Liver (tissue), 9 donors: ENCODE results near the gene DUOXA2. TPM values are rescaled to one million over a fixed set of nuclear protein-coding genes. Genes with fewer than 3 reads are reported as not detected.

Source experiments
- DNase-seq: peaks from one replicate; pipeline ENCODE4 v3.0.0-alpha.2; 2017; ENCODE audit warnings: low spot score
- H3K27ac ChIP-seq, 2 donors: one replicate each; pipeline ENCODE4 v1.7.0; 2013; ENCODE audit warnings: inconsistent platforms in 2 of 2, low read length in 2 of 2, control low read depth in 1 of 2, low read depth in 1 of 2, mild to moderate bottlenecking in 1 of 2
- H3K27me3 ChIP-seq, 4 donors: one replicate each; pipeline versions ENCODE4 v1.6.1 to v1.7.0; 2013; ENCODE audit warnings: low read length in 3 of 4, inconsistent platforms in 1 of 4, mild to moderate bottlenecking in 1 of 4, moderate library complexity in 1 of 4; ENCODE audit not compliant: control insufficient read depth in 4 of 4, insufficient read depth in 4 of 4
- H3K36me3 ChIP-seq, 4 donors: one replicate each; pipeline versions ENCODE4 v1.6.1 to v1.7.0; 2013; ENCODE audit warnings: low read length in 3 of 4, mild to moderate bottlenecking in 3 of 4, low read depth in 1 of 4, moderate library complexity in 1 of 4; ENCODE audit not compliant: control insufficient read depth in 4 of 4, insufficient read depth in 3 of 4
- H3K4me1 ChIP-seq, 4 donors: one replicate each; pipeline versions ENCODE4 v1.6.1 to v1.7.0; 2013; ENCODE audit warnings: low read length in 3 of 4, mild to moderate bottlenecking in 3 of 4, moderate library complexity in 1 of 4; ENCODE audit not compliant: control insufficient read depth in 4 of 4, insufficient read depth in 4 of 4
- H3K4me3 ChIP-seq, 3 donors: one replicate each; pipeline versions ENCODE4 v1.6.1 to v1.7.0; 2013; ENCODE audit warnings: low read length in 3 of 3, control low read depth in 1 of 3, low read depth in 1 of 3, mild to moderate bottlenecking in 1 of 3
- H3K9ac ChIP-seq, 2 donors: one replicate each; pipeline ENCODE4 v1.7.0; 2013; ENCODE audit warnings: low read length in 2 of 2, mild to moderate bottlenecking in 2 of 2, moderate library complexity in 2 of 2, control low read depth in 1 of 2, low read depth in 1 of 2
- H3K9me3 ChIP-seq, 4 donors: one replicate each; pipeline versions ENCODE4 v1.6.1 to v1.7.0; 2013; ENCODE audit warnings: low read length in 3 of 4; ENCODE audit not compliant: control insufficient read depth in 4 of 4
- CTCF ChIP-seq: fragments of 150-350 bp; IDR thresholded peaks from 2 replicates; pipeline ENCODE4 v1.5.1; 2017; ENCODE audit warnings: improper control_type of control experiment, low read depth, low read length; ENCODE audit not compliant: missing input control
- EGR1 ChIP-seq, 2 donors: IDR thresholded peaks; 2 replicates each; pipeline ENCODE4 v1.6.1; 2016 to 2018; ENCODE audit warnings: antibody characterized with exemption in 2 of 2, low read depth in 2 of 2
- FOXA1 ChIP-seq: IDR thresholded peaks from 2 replicates; pipeline ENCODE4 v1.6.1; 2016; ENCODE audit warnings: antibody characterized with exemption
- FOXA2 ChIP-seq: IDR thresholded peaks from 2 replicates; pipeline ENCODE4 v1.6.1; 2016; ENCODE audit warnings: antibody characterized with exemption
- GABPA ChIP-seq, 2 donors: IDR thresholded peaks in 1 of 2; conservative IDR thresholded peaks in 1 of 2; 2 replicates each; pipeline ENCODE4 v1.6.1; 2016; ENCODE audit warnings: antibody characterized with exemption in 2 of 2, mild to moderate bottlenecking in 1 of 2, moderate library complexity in 1 of 2
- HNF4A ChIP-seq, 2 donors: conservative IDR thresholded peaks; 2 replicates each; pipeline ENCODE4 v1.6.1; 2016; ENCODE audit warnings: antibody characterized with exemption in 2 of 2, mild to moderate bottlenecking in 2 of 2
- HNF4G ChIP-seq: IDR thresholded peaks from 2 replicates; pipeline ENCODE4 v1.6.1; 2016; ENCODE audit warnings: antibody characterized with exemption
- JUND ChIP-seq, 2 donors: IDR thresholded peaks; 2 replicates each; pipeline ENCODE4 v1.6.1; 2016; ENCODE audit warnings: antibody characterized with exemption in 2 of 2
- MAX ChIP-seq: IDR thresholded peaks from 2 replicates; pipeline ENCODE4 v1.6.1; 2016; ENCODE audit warnings: antibody characterized with exemption
- NR2F2 ChIP-seq: IDR thresholded peaks from 2 replicates; pipeline ENCODE4 v1.6.1; 2016; ENCODE audit warnings: antibody characterized with exemption
- RAD21 ChIP-seq, 2 donors: IDR thresholded peaks; 2 replicates each; pipeline ENCODE4 v1.6.1; 2016; ENCODE audit warnings: antibody characterized with exemption in 2 of 2, mild to moderate bottlenecking in 2 of 2
- RXRA ChIP-seq, 2 donors: IDR thresholded peaks; 2 replicates each; pipeline ENCODE4 v1.6.1; 2017 to 2018; ENCODE audit warnings: antibody characterized with exemption in 2 of 2, mild to moderate bottlenecking in 1 of 2
- SP1 ChIP-seq: IDR thresholded peaks from 2 replicates; pipeline ENCODE4 v1.6.1; 2018; ENCODE audit warnings: antibody characterized with exemption, mild to moderate bottlenecking
- TAF1 ChIP-seq: conservative IDR thresholded peaks from 2 replicates; pipeline ENCODE4 v1.6.1; 2016; ENCODE audit warnings: antibody characterized with exemption, mild to moderate bottlenecking
- YY1 ChIP-seq: IDR thresholded peaks from 2 replicates; pipeline ENCODE4 v1.6.1; 2016; ENCODE audit warnings: antibody characterized with exemption, mild to moderate bottlenecking
- ZBTB33 ChIP-seq: IDR thresholded peaks from 2 replicates; pipeline ENCODE4 v1.6.1; 2016; ENCODE audit warnings: antibody characterized with exemption
- WGBS: extraction: QIAGEN DNeasy Blood & Tissue Kit; methylation state at CpG from one replicate; pipeline ENCODE4 v1.1.7; 2013; 5-methylcytosine and 5-hydroxymethylcytosine counted together
- polyA plus RNA-seq, 2 donors: library from polyadenylated mRNA; stranded (reverse) in 1 of 2; unstranded in 1 of 2; fragments of 200-250 nt in 1 of 2; fragments of >200 nt in 1 of 2; fragmentation: Nextera tagmentation in 1 of 2; extraction: Ambion mirVana in 1 of 2; gene quantifications; one replicate each; pipeline versions ENCODE4 v1.2.1 to v1.2.3, GENCODE V29; 2013 to 2015
- total RNA-seq, 2 donors: library from RNA; depleted of rRNA; stranded (reverse); fragments of >200 nt; gene quantifications; one replicate each; pipeline ENCODE4 v1.2.3, GENCODE V29; 2014
- TF ChIP-seq, protein P1 (sequence below): IDR thresholded peaks from 2 replicates; pipeline ENCODE4 v1.6.1; 2016; ENCODE audit warnings: antibody characterized with exemption, mild to moderate bottlenecking
- TF ChIP-seq, protein P2 (sequence below): IDR thresholded peaks from 2 replicates; pipeline ENCODE4 v1.6.1; 2016; ENCODE audit warnings: antibody characterized with exemption
- donor health status: healthy.
- donor health status: healthy.
- donor health status: healthy.
- donor health status: healthy.
- donor health status: healthy.

Gene DUOXA2
- total and polyA plus RNA-seq, 4 donors = 0.07 TPM; not detected in 3

GRCh38 chr15:45150481-45150880, 36.4 kb downstream of the DUOXA2 start:
- 88% methylated on average over 6 of the region's 6 CpGs for WGBS

More at GRCh38 chr15:45150481-45150880, 36.4 kb downstream of the DUOXA2 start:
- no peak overlapping the region for H3K9ac ChIP-seq
- no peaks in the 10 kb centered on the region for H3K36me3 ChIP-seq
- no peak overlapping the region for H3K4me3 ChIP-seq
- no peaks in the 10 kb centered on the region for H3K9me3 ChIP-seq
- no peaks in the 10 kb centered on the region for H3K27me3 ChIP-seq
- no peak for DNase-seq
- TF ChIP-seq, protein P1, sequence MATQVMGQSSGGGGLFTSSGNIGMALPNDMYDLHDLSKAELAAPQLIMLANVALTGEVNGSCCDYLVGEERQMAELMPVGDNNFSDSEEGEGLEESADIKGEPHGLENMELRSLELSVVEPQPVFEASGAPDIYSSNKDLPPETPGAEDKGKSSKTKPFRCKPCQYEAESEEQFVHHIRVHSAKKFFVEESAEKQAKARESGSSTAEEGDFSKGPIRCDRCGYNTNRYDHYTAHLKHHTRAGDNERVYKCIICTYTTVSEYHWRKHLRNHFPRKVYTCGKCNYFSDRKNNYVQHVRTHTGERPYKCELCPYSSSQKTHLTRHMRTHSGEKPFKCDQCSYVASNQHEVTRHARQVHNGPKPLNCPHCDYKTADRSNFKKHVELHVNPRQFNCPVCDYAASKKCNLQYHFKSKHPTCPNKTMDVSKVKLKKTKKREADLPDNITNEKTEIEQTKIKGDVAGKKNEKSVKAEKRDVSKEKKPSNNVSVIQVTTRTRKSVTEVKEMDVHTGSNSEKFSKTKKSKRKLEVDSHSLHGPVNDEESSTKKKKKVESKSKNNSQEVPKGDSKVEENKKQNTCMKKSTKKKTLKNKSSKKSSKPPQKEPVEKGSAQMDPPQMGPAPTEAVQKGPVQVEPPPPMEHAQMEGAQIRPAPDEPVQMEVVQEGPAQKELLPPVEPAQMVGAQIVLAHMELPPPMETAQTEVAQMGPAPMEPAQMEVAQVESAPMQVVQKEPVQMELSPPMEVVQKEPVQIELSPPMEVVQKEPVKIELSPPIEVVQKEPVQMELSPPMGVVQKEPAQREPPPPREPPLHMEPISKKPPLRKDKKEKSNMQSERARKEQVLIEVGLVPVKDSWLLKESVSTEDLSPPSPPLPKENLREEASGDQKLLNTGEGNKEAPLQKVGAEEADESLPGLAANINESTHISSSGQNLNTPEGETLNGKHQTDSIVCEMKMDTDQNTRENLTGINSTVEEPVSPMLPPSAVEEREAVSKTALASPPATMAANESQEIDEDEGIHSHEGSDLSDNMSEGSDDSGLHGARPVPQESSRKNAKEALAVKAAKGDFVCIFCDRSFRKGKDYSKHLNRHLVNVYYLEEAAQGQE = no peak
- TF ChIP-seq, protein P2, sequence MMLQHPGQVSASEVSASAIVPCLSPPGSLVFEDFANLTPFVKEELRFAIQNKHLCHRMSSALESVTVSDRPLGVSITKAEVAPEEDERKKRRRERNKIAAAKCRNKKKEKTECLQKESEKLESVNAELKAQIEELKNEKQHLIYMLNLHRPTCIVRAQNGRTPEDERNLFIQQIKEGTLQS = no peak
- TF ChIP-seq TAF1 (no peak), EGR1 (IDR thresholded peaks at IDR 0.05; ENCODE audit: low read depth in 2 of 2) (no peak), NR2F2 (no peak), GABPA (IDR thresholded peaks at IDR 0.05 in 1 of 2, conservative IDR thresholded peaks at IDR 0.05 in 1 of 2) (no peak), RXRA (IDR thresholded peaks at IDR 0.05) (no peak), RAD21 (IDR thresholded peaks at IDR 0.05) (no peak), ZBTB33 (no peak), JUND (IDR thresholded peaks at IDR 0.05) (no peak), FOXA2 (no peak), HNF4A (conservative IDR thresholded peaks at IDR 0.05) (no peak), MAX (no peak), YY1 (no peak), HNF4G (no peak), SP1 (no peak), FOXA1 (no peak), CTCF (no peak)
- H3K4me1 ChIP-seq = no peaks in the 10 kb centered on the region
- H3K27ac ChIP-seq = no peak overlapping the region
